Suprapubic skin (tissue), 4 donors: ENCODE data around the gene AIG1. TPM values are rescaled to one million over a fixed set of nuclear protein-coding genes. Genes with fewer than 3 reads are reported as not detected.

Source experiments
- DNase-seq, 2 donors: peaks; one replicate each; pipeline ENCODE4 v3.0.0-alpha.2; 2019; ENCODE audit warnings: low spot score in 2 of 2
- H3K27ac ChIP-seq: fragments of 200-600 bp; sonication (generic); one replicate; pipeline ENCODE4 v1.5.1; 2019
- H3K27me3 ChIP-seq: fragments of 200-600 bp; sonication (generic); one replicate; pipeline ENCODE4 v1.5.1; 2019
- H3K36me3 ChIP-seq: fragments of 200-600 bp; sonication (generic); one replicate; pipeline ENCODE4 v1.5.1; 2019
- H3K4me1 ChIP-seq: fragments of 200-600 bp; sonication (generic); one replicate; pipeline ENCODE4 v1.5.1; 2019
- H3K4me3 ChIP-seq: fragments of 200-600 bp; sonication (generic); one replicate; pipeline ENCODE4 v1.5.1; 2019; ENCODE audit warnings: mild to moderate bottlenecking
- H3K9me3 ChIP-seq: fragments of 200-600 bp; sonication (generic); one replicate; pipeline ENCODE4 v1.5.1; 2019
- CTCF ChIP-seq, 2 donors: fragments of 200-600 bp in 1 of 2; fragments of 450-650 bp in 1 of 2; sonication (generic) in 1 of 2; IDR thresholded peaks; one replicate each; pipeline ENCODE4 v1.5.1; 2016 to 2019; ENCODE audit warnings: antibody characterized with exemption in 2 of 2, mild to moderate bottlenecking in 1 of 2, moderate library complexity in 1 of 2
- EP300 ChIP-seq: sonication (generic); formaldehyde crosslinking; IDR thresholded peaks from one replicate; pipeline ENCODE4 v1.6.1; 2017; ENCODE audit warnings: antibody characterized with exemption
- POLR2A ChIP-seq, 2 donors: fragments of 450-650 bp; IDR thresholded peaks; one replicate each; pipeline ENCODE4 v1.6.1; 2017; ENCODE audit warnings: antibody characterized with exemption in 2 of 2, mild to moderate bottlenecking in 2 of 2, moderate library complexity in 2 of 2
- POLR2AphosphoS5 ChIP-seq, 3 donors: sonication (generic); formaldehyde crosslinking; IDR thresholded peaks; one replicate each; pipeline ENCODE4 v1.6.1; 2017; ENCODE audit warnings: antibody characterized with exemption in 3 of 3
- WGBS: methylation state at CpG from one replicate; pipeline ENCODE4 v1.1.5; 2018; 5-methylcytosine and 5-hydroxymethylcytosine counted together
- total RNA-seq, 4 donors: library from RNA; depleted of rRNA; stranded (reverse); fragments of >200 nt; gene quantifications; one replicate each; pipeline ENCODE4 v1.1.0, GENCODE V29; 2016

The AIG1 gene
- total RNA-seq, 4 donors from 2014 or later: 14.5 to 22.1 (median 19.7) TPM

GRCh38 chr6:143370812-143371370 is 310.2 kb downstream of the AIG1 start:
- Histone ChIP-seq H3K27me3 (no peaks in the 10 kb centered on the region), H3K36me3 (no peaks in the 10 kb centered on the region), H3K9me3 (no peaks in the 10 kb centered on the region), H3K4me3 (no peak overlapping the region), H3K4me1 (no peaks in the 10 kb centered on the region), H3K27ac (no peak overlapping the region)
- 57% methylated on average over 5 of the region's 5 CpGs for WGBS
- TF ChIP-seq POLR2AphosphoS5 (IDR thresholded peaks at IDR 0.05) (no peak), POLR2A (IDR thresholded peaks at IDR 0.05) (no peak), CTCF (IDR thresholded peaks at IDR 0.05) (no peak), EP300 (no peak)
- no peak for DNase-seq

GRCh38 chr6:143372199-143372882 is 311.7 kb downstream of the AIG1 start:
- H3K4me3 ChIP-seq: no peak overlapping the region
- no peaks in the 10 kb centered on the region for H3K4me1 ChIP-seq
- no peaks in the 10 kb centered on the region for H3K27me3 ChIP-seq
- no peaks in the 10 kb centered on the region for H3K36me3 ChIP-seq
- no peaks in the 10 kb centered on the region for H3K9me3 ChIP-seq
- TF ChIP-seq POLR2A (IDR thresholded peaks at IDR 0.05) (no peak), EP300 (no peak), CTCF (IDR thresholded peaks at IDR 0.05) (no peak), POLR2AphosphoS5 (IDR thresholded peaks at IDR 0.05) (no peak)
- H3K27ac ChIP-seq: no peak overlapping the region
- 77% methylated on average over 7 of the region's 7 CpGs for WGBS
- DNase-seq: no peak

- Histone ChIP-seq H3K36me3 (no peaks in the 10 kb centered on the region), H3K4me3 (no peak overlapping the region), H3K27me3 (no peaks in the 10 kb centered on the region), H3K9me3 (no peaks in the 10 kb centered on the region), H3K4me1 (no peaks in the 10 kb centered on the region), H3K27ac (no peak overlapping the region)
- TF ChIP-seq CTCF (IDR thresholded peaks at IDR 0.05) (no peak), POLR2AphosphoS5 (IDR thresholded peaks at IDR 0.05) (no peak), POLR2A (IDR thresholded peaks at IDR 0.05) (no peak), EP300 (no peak)
- DNase-seq: no peak
- WGBS: 56% methylated on average over 2 of the region's 2 CpGs
These were observed 313.3 kb downstream of the AIG1 start for GRCh38 chr6:143374014-143374413.

- Histone ChIP-seq H3K4me1 (no peaks in the 10 kb centered on the region), H3K36me3 (no peaks in the 10 kb centered on the region), H3K27me3 (no peaks in the 10 kb centered on the region), H3K4me3 (no peak overlapping the region), H3K9me3 (no peaks in the 10 kb centered on the region), H3K27ac (no peak overlapping the region)
- 76% methylated on average over 5 of the region's 5 CpGs for WGBS
- TF ChIP-seq POLR2AphosphoS5 (IDR thresholded peaks at IDR 0.05) (no peak), EP300 (no peak), POLR2A (IDR thresholded peaks at IDR 0.05) (no peak)
- DNase-seq: no peak
These were observed 314.4 kb downstream of the AIG1 start for GRCh38 chr6:143375022-143375585.

GRCh38 chr6:143376375-143376774 is 315.7 kb downstream of the AIG1 start:
- no peak for DNase-seq
- TF ChIP-seq POLR2AphosphoS5 (IDR thresholded peaks at IDR 0.05) (no peak), EP300 (no peak), POLR2A (IDR thresholded peaks at IDR 0.05) (no peak)
- Histone ChIP-seq H3K4me1 (no peaks in the 10 kb centered on the region), H3K9me3 (no peaks in the 10 kb centered on the region), H3K27ac (no peak overlapping the region), H3K27me3 (no peaks in the 10 kb centered on the region), H3K4me3 (no peak overlapping the region), H3K36me3 (no peaks in the 10 kb centered on the region)
- WGBS: 96% methylated on average over 3 of the region's 3 CpGs

GRCh38 chr6:143376861-143377260 is 316.2 kb downstream of the AIG1 start:
- TF ChIP-seq POLR2A (IDR thresholded peaks at IDR 0.05): no peak
- no peak for TF ChIP-seq EP300
- no peak for TF ChIP-seq CTCF (IDR thresholded peaks at IDR 0.05)
- no peak for TF ChIP-seq POLR2AphosphoS5 (IDR thresholded peaks at IDR 0.05)
- no peaks in the 10 kb centered on the region for H3K36me3 ChIP-seq
- H3K27ac ChIP-seq: no peak overlapping the region
- no peak for DNase-seq
- no peaks in the 10 kb centered on the region for H3K27me3 ChIP-seq
- no peak overlapping the region for H3K4me3 ChIP-seq
- H3K4me1 ChIP-seq: no peaks in the 10 kb centered on the region
- no peaks in the 10 kb centered on the region for H3K9me3 ChIP-seq
